Smooth muscle cell of the coronary artery (primary cell): ENCODE measurements around the gene PHF21A. TPM values are rescaled to one million over a fixed set of nuclear protein-coding genes. Genes with fewer than 3 reads are reported as not detected.

ENCODE experiments used
- total RNA-seq: library from RNA; depleted of rRNA; stranded (reverse); fragments of >200 nt; gene quantifications from 2 replicates; pipeline ENCODE4 v1.2.3, GENCODE V29; 2014; ENCODE audit warnings: low replicate concordance

The PHF21A gene
- 7.8 and 8.7 TPM in 2 replicates for total RNA-seq

DNA sequence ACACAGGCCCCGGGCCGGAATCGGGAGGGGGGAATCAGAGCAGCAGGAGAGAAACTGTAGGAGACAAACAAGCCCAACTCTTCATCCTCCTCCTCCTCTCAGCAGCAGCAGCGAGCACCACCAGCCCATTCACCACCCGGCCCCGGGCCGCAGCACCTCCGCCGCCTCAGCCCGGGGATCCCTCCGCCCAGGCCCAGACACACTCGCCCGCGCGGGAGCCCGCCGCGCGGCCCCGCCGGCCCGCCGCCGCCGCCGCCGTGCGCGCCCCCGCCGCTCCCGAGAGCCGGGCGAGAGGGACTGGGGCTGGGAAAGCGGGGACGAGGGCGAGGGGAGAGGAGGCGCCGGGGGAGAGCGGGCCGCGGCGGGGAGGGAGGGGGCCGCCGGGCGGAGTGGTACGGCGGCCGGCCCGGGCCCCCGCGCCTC is at the start of gene PHF21A:
PHF21A (minus strand) TSS at position 154 of the 423 bp plus-strand sequence. CDS start 37,235 bp downstream, outside the sequence.

GRCh38 chr11:45922425-45923082 is 198.7 kb downstream of the PHF21A start, which contains the start of gene LARGE2:
LARGE2 (plus strand) TSS chr11:45922656; CDS start chr11:45922883, 227 bp downstream.

GRCh38 chr11:45917623-45918330 is 203.5 kb downstream of the PHF21A start, which contains the start of gene PEX16:
PEX16 (minus strand) TSS chr11:45917877; CDS start chr11:45917811, 66 bp downstream.

GRCh38 chr11:45906965-45907611 is 214.2 kb downstream of the PHF21A start, which contains the start of gene FREY1:
FREY1 (minus strand) TSS chr11:45907271; CDS start chr11:45907245, 26 bp downstream.

GRCh38 chr11:45885274-45885920 is 235.9 kb downstream of the PHF21A start, which contains the start of gene MAPK8IP1:
MAPK8IP1 (plus strand) TSS chr11:45885651; CDS start chr11:45885821, 170 bp downstream.

Other genes with a start within 250 kb of the PHF21A start
- gene MAPK8IP1, start 235.8 kb downstream of the PHF21A start, total RNA-seq: 2.9 and 3.3 TPM in 2 replicates
- gene FREY1, start 214.2 kb downstream of the PHF21A start, total RNA-seq: 0.75 and 1.8 TPM in 2 replicates
- 24.0 and 31.3 TPM in 2 replicates for gene PEX16, start 203.6 kb downstream of the PHF21A start, total RNA-seq
- 0.08 TPM in 1 of 2 replicates, not detected in the other for gene LARGE2, start 198.8 kb downstream of the PHF21A start, total RNA-seq
- 15.1 and 19.9 TPM in 2 replicates for gene CREB3L1, start 156.2 kb upstream of the PHF21A start, total RNA-seq
- gene DGKZ, start 226.0 kb upstream of the PHF21A start, total RNA-seq: 30.0 and 30.7 TPM in 2 replicates